Measurements from ENCODE around the gene TTC13. TPM values are rescaled to one million over a fixed set of nuclear protein-coding genes. Genes with fewer than 3 reads are reported as not detected.

Gene TTC13
- total RNA-seq, 3 donors from 2014 or later (not counting 1 experiment from before 2014, with no cell fraction given): 72.4 to 90.1 (median 80.4) TPM

DNA sequence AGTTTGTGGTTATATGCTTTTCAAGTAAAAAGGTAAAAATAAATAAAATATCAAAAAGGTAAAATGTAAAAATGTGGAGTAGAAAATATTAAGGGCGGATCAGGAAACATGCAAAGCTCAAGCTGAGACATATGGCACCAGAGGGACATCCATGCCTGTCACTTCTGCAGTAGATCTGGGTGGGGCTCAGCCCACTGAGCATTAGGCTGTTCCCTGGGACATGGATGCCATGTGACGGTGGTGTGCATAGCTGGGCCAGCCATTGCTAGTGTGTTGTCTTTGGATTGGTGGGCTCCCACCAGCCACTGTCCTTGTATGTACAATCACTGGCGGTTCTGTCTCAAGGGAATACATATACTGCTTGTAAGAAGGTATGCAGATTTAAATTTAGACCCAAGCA, 3.0 kb downstream of the TTC13 start:
- Histone ChIP-seq H3K9me3 (ENCODE audit: control insufficient read depth, insufficient read depth, low read length) (no peaks in the 10 kb centered on the region), H3K36me3 (ENCODE audit: control insufficient read depth, insufficient read depth, low read length) (peaks cover 17% of the 10 kb centered on the region), H3K27me3 (ENCODE audit: control insufficient read depth, insufficient read depth, low read length) (no peaks in the 10 kb centered on the region), H3K4me1 (ENCODE audit: control insufficient read depth, insufficient read depth, low read length) (peaks cover 53% of the 10 kb centered on the region), H3K4me3 (ENCODE audit: low read length) (no peak overlapping the region), H3K27ac (ENCODE audit: low read length) (peak overlapping the region; percentile 82)
- TF ChIP-seq, protein P1, sequence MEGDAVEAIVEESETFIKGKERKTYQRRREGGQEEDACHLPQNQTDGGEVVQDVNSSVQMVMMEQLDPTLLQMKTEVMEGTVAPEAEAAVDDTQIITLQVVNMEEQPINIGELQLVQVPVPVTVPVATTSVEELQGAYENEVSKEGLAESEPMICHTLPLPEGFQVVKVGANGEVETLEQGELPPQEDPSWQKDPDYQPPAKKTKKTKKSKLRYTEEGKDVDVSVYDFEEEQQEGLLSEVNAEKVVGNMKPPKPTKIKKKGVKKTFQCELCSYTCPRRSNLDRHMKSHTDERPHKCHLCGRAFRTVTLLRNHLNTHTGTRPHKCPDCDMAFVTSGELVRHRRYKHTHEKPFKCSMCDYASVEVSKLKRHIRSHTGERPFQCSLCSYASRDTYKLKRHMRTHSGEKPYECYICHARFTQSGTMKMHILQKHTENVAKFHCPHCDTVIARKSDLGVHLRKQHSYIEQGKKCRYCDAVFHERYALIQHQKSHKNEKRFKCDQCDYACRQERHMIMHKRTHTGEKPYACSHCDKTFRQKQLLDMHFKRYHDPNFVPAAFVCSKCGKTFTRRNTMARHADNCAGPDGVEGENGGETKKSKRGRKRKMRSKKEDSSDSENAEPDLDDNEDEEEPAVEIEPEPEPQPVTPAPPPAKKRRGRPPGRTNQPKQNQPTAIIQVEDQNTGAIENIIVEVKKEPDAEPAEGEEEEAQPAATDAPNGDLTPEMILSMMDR (IDR thresholded peaks at IDR 0.05): no peak
- no peaks in the 10 kb centered on the region for H3K27me3 Mint-ChIP-seq (ENCODE audit: low read depth in 2 of 2)
- DNase-seq (no peak), ATAC-seq (no peak)
- no peaks in the 10 kb centered on the region for H3K36me3 Mint-ChIP-seq
- intact Hi-C loops (cut with micrococcal nuclease): loop anchor here (5.0 kb wide), 2 partner anchors 362 to 552 kb away; partner anchors contain the start of genes EXOC8, SPRTN and TSNAX
- 96% methylated on average over 3 of the region's 3 CpGs for WGBS (ENCODE audit: insufficient coverage)
- peak overlapping the region in 1 of 2 donors; percentile 97 for H3K27ac Mint-ChIP-seq
- H3K9me3 Mint-ChIP-seq: no peaks in the 10 kb centered on the region
- H3K4me3 Mint-ChIP-seq: peak overlapping the region; percentile 66
- H3K4me1 Mint-ChIP-seq: peaks cover 57 to 73% of the 10 kb centered on the region in 2 donors

DNA sequence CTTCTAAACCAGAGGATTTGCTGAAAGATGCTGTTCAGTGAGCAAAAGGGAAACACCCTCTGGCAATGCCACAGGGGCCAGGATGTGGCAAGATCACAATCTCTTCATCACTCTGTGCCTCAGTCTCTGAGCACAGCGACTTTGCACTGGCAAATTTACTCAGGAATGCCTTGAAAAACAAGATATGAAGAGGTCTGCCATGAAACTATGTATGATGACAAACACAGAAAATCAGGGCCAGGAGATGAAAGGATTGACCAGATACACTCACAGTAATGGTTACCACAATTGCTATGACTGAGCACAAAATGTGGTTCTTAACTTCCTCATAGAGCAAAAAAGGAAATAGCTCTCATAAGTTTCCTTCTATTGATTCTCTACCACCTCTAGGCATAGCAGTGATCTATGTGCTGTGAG, 5.8 kb downstream of the TTC13 start:
- Histone ChIP-seq H3K36me3 (ENCODE audit: control insufficient read depth, insufficient read depth, low read length) (peaks cover 17% of the 10 kb centered on the region), H3K4me3 (ENCODE audit: low read length) (peak overlapping the region; percentile 2), H3K9me3 (ENCODE audit: control insufficient read depth, insufficient read depth, low read length) (no peaks in the 10 kb centered on the region), H3K27me3 (ENCODE audit: control insufficient read depth, insufficient read depth, low read length) (no peaks in the 10 kb centered on the region), H3K27ac (ENCODE audit: low read length) (peak overlapping the region; percentile 76), H3K4me1 (ENCODE audit: control insufficient read depth, insufficient read depth, low read length) (peaks cover 53% of the 10 kb centered on the region)
- H3K27ac Mint-ChIP-seq: peak overlapping the region; percentile 87 to 97
- H3K4me1 Mint-ChIP-seq: peaks cover 79 to 81% of the 10 kb centered on the region in 2 donors
- intact Hi-C loops (cut with micrococcal nuclease): no loop called here
- no peaks in the 10 kb centered on the region for H3K27me3 Mint-ChIP-seq (ENCODE audit: low read depth in 2 of 2)
- ATAC-seq (peak; percentile 55 to 70 (median 70)), DNase-seq (peak; percentile 41 to 86)
- TF ChIP-seq, protein P1 (IDR thresholded peaks at IDR 0.05): no peak
- no peaks in the 10 kb centered on the region for H3K9me3 Mint-ChIP-seq
- H3K36me3 Mint-ChIP-seq: no peaks in the 10 kb centered on the region
- peak overlapping the region; percentile 70 for H3K4me3 Mint-ChIP-seq
- 0% methylated on average over 1 of the region's 1 CpG for whole genome bisulfite sequencing (ENCODE audit: insufficient coverage)

DNA sequence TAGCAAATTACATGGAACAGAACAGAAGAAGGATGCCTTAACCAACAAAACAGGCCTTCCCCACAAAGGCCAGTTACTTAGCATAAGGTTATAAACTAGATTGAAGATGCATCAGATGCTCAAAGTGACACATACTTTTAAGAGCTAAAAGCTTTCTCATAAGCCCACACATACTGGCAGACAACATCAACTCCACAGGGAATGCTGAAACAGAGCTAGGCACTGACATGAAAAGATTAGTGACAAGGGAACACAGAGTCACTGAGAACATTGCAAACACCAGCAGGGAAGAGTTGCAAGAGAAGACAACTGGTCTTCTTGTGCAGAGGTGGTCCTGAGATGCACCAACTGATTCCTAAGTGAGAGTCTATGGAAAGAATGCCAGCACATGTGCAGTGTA, 6.9 kb downstream of the TTC13 start:
- Histone ChIP-seq H3K27ac (ENCODE audit: low read length) (peak overlapping the region; percentile 76), H3K36me3 (ENCODE audit: control insufficient read depth, insufficient read depth, low read length) (peaks cover 17% of the 10 kb centered on the region), H3K4me3 (ENCODE audit: low read length) (no peak overlapping the region), H3K4me1 (ENCODE audit: control insufficient read depth, insufficient read depth, low read length) (peaks cover 42% of the 10 kb centered on the region), H3K9me3 (ENCODE audit: control insufficient read depth, insufficient read depth, low read length) (no peaks in the 10 kb centered on the region), H3K27me3 (ENCODE audit: control insufficient read depth, insufficient read depth, low read length) (no peaks in the 10 kb centered on the region)
- intact Hi-C loops (cut with micrococcal nuclease): loop anchor here (2.0 kb wide), 1 partner anchor 55 kb away; no protein-coding TSS in a partner anchor
- TF ChIP-seq, protein P1 (IDR thresholded peaks at IDR 0.05): no peak
- H3K27me3 Mint-ChIP-seq (ENCODE audit: low read depth in 2 of 2): no peaks in the 10 kb centered on the region
- peak overlapping the region; percentile 70 for H3K4me3 Mint-ChIP-seq
- no peak for DNase-seq
- no peaks in the 10 kb centered on the region for H3K9me3 Mint-ChIP-seq
- no peaks in the 10 kb centered on the region for H3K36me3 Mint-ChIP-seq
- ATAC-seq: no peak
- peaks cover 68 to 70% of the 10 kb centered on the region in 2 donors for H3K4me1 Mint-ChIP-seq
- H3K27ac Mint-ChIP-seq: peak overlapping the region; percentile 87 to 97

DNA sequence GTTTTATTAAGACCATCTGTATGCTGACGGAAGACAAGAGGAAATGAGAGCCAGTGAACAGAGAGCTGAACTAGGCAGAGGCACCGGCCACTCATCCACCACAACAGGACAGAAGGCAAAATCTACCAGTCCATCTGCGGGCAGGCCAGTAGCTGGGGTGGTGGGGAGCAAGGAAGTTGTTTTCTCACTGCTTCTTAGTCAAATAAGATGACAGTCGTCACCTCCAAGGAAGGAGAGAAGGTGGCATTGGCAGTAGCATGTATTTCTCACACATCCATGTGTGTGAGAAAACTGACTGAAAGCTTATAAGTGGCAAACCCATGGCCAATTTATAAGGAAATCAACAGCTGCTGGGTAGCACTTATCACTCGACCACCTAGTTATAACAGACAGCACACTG, 8.2 kb downstream of the TTC13 start:
- WGBS (ENCODE audit: insufficient coverage): 42% methylated on average over 5 of the region's 5 CpGs
- intact Hi-C loops (cut with micrococcal nuclease): loop anchor here (2.0 kb wide), 1 partner anchor 54 kb away; no protein-coding TSS in a partner anchor

More for the DNA sequence above, 8.2 kb downstream of the TTC13 start:
- H3K4me3 Mint-ChIP-seq: peak overlapping the region; percentile 65
- peak in 1 of 2 donors; percentile 11 for DNase-seq
- H3K27me3 Mint-ChIP-seq (ENCODE audit: low read depth in 2 of 2): no peaks in the 10 kb centered on the region
- peaks cover 7% of the 10 kb centered on the region for H3K36me3 ChIP-seq (ENCODE audit: control insufficient read depth, insufficient read depth, low read length)
- no peaks in the 10 kb centered on the region for H3K9me3 Mint-ChIP-seq
- H3K4me1 Mint-ChIP-seq: peaks cover 57 to 59% of the 10 kb centered on the region in 2 donors
- H3K9me3 ChIP-seq (ENCODE audit: control insufficient read depth, insufficient read depth, low read length): no peaks in the 10 kb centered on the region
- peak; percentile 60 to 74 (median 62) for ATAC-seq
- H3K36me3 Mint-ChIP-seq: no peaks in the 10 kb centered on the region
- peak overlapping the region; percentile 54 for H3K27ac ChIP-seq (ENCODE audit: low read length)
- no peaks in the 10 kb centered on the region for H3K27me3 ChIP-seq (ENCODE audit: control insufficient read depth, insufficient read depth, low read length)
- peaks cover 30% of the 10 kb centered on the region for H3K4me1 ChIP-seq (ENCODE audit: control insufficient read depth, insufficient read depth, low read length)
- H3K4me3 ChIP-seq (ENCODE audit: low read length): no peak overlapping the region
- peak overlapping the region; percentile 89 to 90 for H3K27ac Mint-ChIP-seq
- TF ChIP-seq, protein P1 (IDR thresholded peaks at IDR 0.05): no peak

All from natural killer cell (primary cell).